Hippocampal formation (tissue), 2 donors: ENCODE results near the gene PLCH2.

Source experiments
- DNase-seq, 2 donors: peaks; one replicate each; lab custom pipeline; 2025; lab: John Stamatoyannopoulos, UW

The PLCH2 gene

DNA sequence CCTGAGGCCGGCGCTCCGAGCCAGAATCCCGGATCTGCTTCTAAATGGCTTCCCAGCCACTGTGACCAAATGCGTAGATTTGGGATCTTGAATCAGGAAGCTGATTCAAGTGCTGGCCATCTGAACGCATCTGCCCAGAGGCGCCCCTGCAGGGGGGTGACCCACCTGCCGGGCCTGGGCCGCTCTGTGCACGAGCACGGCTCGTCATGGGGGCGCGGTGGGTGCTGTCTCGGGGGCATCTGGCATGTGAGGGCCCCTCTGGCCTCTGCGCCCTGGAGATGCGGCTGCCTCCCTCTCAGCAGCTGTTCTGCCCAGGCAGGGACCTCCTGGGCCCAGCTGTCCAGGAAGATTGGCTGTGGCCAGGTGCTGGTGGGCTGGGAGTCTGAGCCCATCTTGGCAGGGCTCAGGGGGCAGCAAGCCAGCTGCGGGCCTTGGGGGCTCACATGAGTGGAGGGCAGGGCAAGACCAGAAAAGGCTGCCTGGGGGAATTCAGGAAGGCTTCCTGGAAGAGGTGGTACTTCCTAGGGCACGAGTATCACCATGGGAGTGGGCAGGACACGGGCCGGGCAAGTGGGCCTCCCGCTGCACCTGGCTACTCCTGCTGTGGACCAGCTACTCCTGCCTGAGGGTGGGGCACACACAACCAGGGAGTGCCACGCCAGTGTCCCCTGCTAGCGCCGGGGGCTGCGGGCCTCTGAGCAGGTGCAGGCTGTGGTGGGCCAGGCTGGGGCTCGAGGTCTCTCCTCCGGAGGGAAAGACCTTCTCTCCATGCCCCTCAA lies 25.1 kb downstream of the PLCH2 start:
- DNase-seq, result no peak

DNA sequence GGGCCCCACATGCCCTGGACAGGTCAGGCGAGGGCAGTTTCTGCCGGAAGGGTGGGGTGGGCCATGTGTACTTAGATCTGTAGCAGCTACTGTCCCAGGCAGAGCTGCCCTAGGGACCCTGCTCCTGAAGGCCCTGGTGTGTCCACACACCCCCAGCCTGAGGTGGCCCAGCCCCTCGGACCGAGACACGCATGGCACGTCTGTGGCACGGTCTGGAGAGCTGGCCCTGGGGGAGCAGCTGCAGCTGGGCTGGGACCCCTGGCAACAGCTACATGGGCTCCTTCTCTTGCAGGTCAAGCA lies 25.7 kb downstream of the PLCH2 start:
- DNase-seq, result no peak

DNA sequence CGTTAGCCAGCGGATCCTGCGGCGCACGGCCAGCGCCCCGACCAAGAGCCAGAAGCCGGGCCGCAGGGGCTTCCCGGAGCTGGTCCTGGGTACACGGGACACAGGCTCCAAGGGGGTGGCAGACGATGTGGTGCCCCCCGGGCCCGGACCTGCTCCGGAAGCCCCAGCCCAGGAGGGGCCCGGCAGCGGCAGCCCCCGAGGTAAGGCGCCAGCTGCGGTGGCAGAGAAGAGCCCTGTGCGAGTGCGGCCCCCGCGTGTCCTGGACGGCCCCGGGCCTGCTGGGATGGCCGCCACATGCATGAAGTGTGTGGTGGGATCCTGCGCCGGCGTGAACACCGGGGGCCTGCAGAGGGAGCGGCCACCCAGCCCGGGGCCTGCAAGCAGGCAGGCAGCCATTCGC lies 26.1 kb downstream of the PLCH2 start:
- no peak for DNase-seq

DNA sequence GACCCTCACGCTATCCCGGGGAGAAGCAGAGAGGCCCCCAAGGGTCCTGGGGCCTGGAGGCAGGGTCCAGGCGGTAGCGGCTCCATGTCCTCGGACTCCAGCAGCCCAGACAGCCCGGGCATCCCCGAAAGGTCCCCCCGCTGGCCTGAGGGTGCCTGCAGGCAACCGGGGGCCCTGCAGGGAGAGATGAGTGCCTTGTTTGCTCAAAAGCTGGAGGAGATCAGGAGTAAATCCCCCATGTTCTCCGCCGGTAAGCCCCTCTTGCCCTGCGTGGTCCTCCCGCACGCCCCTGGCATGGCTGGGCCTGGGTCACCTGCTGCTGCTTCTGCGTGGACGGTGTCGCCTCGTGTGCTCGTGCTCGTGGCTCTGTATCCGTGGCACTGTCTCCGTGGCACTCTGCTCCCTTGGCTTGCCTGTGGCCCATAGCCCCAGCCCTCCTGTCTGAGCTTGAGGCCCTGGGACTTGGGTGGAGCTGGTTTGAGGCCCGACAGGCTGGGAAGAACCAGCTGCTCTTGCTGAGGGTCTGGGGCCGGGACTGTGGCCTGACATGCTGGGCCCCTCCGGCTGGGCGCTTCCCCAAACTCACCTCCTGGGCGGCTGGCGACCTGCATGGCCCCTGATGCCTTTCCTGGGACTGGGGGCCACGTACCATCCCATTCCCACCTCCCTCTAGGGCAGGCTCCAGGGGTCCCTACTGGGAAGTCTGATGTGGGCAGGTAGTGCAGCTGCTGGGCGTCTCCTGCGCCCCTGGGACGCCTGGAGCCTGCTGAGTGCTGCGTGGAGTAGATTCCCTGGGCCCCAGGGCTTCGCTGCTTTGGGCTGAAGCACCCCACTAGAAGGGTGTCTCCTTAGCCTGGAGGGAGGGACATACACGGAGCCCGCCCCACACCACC lies 26.8 kb downstream of the PLCH2 start:
- DNase-seq, result no peak

DNA sequence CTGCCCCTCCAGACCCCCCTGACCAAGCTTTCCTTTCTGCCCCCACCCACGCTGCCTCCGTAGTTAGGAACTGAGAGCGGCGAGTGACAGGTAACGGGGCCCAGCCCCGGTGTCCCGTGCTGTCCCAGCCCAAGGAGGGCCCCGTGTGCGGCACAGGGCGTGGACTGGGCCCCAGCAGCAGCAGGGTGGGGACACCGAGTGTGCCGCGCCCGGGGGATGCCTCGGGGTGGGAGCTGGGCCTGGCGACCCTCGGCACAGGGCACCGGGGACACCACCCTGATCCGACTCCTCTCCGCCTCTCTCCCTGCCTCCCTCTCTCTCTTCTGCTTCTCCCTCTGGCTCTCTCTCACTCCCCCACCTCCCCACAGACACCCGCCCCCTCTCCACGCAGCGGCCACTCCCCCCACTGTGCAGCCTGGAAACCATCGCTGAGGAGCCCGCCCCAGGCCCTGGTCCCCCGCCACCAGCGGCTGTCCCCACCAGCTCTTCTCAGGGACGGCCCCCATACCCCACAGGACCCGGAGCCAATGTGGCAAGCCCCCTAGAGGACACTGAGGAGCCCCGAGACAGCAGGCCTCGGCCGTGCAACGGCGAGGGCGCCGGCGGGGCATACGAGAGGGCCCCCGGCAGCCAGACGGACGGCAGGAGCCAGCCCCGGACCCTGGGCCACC lies 27.6 kb downstream of the PLCH2 start:
- DNase-seq, result no peak

DNA sequence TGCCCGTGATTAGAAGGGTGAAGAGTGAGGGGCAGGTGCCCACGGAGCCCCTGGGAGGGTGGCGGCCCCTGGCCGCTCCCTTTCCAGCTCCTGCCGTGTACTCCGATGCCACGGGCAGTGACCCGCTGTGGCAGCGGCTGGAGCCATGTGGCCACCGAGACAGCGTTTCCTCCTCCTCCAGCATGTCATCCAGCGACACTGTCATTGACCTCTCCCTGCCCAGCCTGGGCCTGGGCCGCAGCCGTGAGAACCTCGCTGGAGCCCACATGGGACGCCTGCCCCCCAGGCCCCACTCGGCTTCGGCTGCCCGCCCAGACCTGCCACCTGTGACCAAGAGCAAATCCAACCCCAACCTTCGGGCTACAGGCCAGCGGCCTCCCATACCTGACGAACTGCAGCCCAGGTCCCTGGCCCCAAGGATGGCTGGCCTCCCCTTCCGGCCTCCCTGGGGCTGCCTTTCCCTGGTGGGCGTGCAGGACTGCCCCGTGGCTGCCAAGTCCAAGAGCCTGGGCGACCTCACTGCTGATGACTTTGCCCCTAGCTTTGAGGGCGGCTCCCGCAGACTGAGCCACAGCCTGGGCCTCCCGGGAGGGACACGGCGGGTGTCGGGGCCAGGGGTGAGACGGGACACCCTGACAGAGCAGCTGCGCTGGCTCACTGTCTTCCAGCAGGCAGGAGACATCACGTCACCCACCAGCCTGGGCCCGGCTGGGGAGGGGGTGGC lies 28.3 kb downstream of the PLCH2 start:
- DNase-seq, result no peak

DNA sequence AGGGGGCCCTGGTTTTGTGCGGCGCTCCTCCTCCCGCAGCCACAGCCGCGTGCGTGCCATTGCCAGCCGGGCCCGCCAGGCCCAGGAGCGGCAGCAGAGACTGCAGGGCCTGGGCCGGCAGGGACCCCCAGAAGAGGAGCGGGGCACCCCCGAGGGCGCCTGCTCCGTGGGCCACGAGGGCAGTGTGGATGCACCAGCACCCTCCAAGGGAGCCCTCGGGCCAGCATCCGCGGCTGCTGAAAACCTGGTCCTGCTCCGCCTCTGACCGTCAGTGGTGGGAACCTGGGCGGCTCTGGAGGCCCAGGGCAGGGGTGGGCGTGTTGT lies 28.8 kb downstream of the PLCH2 start:
- DNase-seq, result no peak

DNA sequence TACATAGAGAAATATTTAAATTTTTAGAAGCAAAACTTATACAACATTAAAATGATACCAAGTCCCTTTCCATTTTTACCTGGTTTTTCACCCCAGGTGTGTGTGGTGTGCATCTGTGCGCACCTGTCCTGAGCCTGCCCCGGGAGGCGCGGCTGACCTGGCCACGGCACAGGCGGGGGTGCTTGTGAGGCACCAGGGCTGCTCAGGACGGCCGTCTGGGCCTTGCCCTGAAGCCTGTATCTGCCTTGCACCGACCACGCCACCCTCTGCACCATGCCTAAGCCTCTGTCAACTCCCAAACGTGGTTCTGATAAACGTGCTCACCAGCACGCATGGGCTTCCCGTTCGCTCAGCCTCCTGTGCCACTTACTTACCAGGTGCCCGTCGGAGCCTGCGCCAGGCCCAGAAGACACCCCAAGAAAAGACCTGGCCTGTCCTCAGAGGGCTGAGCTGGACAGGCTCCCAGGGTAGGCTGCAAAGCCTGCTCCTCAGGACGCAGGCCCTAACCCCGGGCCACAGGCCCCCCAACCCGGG lies 29.4 kb downstream of the PLCH2 start:
- no peak for DNase-seq

DNA sequence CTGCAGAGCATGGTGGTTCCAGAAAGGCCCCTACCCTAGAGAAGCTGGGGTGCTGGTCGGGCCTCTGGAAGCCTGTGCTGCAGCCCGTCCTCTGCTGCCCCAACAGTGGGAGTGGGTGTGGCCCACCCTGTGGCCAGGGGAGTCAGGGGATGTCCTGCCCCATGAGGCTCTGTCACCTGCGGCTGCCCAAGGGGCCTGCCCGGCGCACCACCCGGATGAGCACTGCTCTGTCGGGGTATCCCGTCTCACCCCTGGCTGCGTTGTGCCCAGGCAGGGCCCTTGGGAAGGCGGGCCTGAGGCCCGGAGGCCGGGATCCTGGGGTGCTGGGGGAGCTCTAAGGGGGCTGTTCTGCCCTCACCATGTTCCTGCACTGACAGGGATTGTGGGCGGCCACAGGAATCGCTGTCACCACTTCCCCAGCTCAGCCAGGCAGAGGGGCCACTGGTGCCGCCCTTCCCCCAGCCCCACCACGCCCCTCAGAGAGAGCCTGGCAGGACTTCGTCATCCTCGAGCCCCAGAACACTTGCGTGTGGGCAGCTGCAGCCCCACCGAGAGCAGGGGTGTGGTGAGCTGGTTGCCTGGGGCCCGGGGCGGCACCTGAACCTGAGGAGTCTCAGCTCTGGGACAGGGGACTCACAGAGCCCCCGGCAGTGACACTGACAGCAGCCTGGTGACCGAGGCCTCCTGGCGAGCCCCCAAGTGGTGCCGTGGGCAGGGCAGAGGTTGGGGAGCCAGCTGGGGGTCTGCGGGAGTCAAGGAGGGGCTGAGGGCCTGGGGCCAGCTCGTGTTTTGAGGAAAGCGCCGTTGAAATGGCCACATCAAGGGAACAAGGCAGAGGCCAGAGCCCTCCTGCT lies 30.1 kb downstream of the PLCH2 start:
- DNase-seq, result no peak

DNA sequence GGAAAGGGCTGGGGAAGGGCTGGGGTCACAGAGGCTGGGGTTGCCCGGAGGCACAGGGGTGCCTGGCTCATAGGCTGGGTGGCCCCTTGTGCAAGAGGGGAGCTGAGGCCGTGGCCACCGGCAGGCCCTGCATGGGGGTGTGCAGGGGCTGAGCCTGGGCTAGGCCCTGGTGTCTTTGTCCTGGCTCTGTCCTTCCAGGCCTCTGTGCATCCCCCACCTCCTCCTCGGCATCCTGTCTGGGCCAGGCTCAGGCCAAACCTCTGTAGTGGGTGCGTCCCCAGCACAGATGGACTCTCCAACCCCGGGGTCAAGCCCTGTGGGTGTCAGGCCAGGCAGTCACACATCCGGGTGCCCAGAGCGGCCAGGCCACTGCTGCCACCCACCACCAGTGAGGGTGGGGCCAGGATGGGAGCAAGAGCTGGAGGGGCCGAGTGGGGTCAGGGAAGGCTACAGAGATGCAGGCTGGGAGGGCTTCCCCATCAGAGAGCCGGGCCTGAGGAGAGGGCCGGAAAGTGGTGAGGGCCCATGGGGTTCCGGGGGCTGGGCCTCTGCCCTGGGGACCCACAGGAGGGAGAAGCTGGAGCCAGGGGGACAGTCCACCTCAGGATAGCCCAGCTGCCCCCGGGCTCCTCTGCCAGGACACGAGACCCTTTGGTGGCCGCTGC lies 30.9 kb downstream of the PLCH2 start:
- DNase-seq, result no peak

DNA sequence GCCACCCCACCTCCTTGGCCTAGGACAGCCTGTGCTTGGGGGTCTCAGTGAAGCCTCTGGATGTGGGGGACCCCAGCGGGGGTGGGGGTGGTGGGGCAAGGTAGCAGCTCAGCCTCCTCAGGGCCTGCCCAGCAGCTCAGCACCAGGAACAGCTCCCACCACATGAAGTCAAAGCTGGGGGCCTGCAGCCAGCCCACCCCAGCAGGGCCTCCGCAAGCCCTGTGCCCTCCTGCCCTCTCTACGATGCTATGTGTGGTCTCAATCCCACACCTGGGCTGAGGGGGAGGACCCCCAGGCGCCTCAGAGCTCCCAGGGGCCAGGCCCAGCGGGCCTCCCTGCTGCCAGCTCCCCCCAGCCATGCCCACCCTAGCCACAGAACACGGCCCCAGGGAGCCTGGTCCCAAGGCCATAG lies 31.7 kb downstream of the PLCH2 start:
- DNase-seq, result no peak

DNA sequence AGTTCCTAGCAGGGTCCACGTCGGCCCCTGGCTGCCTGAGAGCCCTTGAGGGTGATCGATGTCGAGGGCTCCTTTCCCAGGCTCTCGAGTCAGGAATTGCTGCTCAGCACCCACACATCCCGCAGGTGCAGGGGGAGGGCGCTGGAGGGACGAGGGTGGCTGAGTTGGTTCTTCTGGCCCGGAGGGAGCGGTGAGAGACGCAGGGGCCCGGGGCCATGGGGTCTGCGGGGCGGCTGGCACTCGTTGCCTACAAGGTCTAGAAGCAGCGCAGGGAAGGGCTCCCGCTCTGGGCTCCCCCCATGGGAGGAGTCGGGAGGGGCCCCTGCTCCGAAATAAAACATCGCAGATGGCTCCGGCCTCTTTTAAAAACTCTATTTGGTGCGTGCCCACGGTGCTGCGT lies 32.1 kb downstream of the PLCH2 start:
- no peak for DNase-seq

DNA sequence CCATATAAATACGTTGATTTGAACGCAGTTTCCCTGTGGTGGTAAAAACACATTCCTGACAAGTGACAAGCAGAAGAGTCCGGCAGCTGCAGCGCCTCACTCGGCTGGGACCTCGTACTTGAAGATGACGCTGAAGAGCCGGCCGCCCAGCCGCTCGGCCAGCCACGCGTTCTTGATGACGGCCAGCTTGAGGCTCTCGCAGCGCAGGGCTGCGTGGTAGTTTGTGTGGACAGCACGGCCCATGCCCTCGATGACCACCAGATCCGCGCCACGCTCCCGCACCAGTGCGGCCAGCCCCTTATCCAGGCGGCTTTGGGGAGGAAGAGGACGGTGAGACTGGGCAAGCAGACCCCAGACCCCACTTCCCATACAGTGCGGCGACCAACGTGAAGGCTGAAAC lies 32.7 kb downstream of the PLCH2 start:
- DNase-seq, result no peak

DNA sequence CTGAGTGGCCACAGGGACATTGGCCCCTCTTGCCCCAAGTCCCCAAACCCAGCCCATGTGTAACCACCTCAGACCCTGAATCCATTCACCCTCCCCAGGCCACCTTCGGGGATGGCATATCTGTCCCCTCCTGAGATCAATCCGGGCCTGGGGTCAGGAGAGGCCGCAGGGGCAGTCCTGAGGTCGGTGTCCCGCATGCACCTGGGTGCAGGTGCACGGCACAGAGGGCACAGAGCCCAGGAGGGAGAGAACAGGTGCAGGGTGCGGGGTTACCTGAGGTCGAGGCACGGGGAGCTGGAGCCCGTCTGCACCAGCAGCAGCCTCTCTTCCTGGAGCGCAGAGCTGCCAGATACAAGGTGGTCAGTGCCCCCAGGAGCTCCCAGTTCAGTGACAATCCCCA lies 33.5 kb downstream of the PLCH2 start:
- no peak for DNase-seq

DNA sequence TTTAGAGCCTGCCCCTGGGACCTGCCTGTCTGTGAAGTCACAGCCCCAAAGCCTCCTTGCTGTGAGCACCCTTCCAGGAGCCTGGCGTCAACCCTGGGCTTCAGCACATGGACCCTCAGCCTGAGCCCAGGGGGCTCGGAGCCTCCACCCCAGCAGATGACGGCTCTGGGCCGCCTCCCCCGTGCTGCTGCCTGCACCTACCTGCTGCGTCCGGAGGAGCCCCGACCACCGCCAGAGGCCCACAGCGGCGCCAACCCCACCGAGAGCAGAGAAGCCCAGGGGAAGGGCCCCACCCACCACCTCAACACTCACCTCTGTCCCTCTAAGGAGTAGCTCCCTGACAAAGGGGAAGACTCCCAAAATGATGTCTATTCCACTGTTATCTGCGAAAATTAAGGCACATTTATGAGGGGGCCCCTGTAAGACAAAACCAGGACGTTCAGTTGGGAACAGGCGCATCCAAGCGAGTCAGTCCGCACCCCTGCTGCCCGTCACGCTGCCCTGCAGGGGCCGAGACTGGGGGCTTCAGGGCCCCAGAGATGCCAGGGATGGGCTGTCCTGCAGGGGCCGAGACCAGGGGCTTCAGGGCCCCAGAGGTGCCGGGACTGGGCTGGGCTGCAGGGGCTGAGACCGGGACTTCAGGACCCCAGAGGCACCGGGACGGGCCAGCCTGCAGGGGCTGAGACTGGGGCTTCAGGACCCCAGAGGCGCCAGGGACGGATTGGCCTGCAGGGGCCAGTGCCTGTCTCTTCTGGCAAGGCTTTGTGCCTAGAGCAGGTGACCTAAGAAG lies 34.5 kb downstream of the PLCH2 start:
- DNase-seq, result no peak

DNA sequence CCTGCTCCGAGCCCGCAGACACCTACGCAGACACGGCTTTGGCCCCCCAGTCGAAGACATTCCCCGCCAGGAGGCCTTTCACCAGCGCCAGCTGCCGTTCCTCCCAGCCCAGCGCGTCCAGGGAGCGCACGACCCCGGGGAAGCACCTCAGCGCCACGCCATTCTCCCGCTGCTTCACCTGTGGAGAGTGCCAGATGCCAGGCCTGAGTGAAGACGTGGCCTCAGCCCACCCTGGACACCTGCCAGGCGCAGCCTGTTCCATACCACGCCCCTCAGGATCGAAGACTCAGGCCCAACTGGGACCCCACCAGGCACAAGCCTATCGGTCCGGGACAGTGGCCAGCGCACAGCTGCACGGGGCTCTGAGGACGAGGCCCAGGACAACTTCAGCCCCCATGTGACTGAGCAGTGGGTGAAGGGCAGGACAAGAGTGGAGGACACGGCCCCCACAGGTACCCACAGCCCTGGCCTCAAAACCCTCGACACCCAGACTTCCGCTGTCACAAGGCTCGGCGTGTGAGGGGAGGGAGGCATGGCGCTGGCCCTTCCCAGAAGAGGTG lies 36.9 kb downstream of the PLCH2 start:
- no peak for DNase-seq

DNA sequence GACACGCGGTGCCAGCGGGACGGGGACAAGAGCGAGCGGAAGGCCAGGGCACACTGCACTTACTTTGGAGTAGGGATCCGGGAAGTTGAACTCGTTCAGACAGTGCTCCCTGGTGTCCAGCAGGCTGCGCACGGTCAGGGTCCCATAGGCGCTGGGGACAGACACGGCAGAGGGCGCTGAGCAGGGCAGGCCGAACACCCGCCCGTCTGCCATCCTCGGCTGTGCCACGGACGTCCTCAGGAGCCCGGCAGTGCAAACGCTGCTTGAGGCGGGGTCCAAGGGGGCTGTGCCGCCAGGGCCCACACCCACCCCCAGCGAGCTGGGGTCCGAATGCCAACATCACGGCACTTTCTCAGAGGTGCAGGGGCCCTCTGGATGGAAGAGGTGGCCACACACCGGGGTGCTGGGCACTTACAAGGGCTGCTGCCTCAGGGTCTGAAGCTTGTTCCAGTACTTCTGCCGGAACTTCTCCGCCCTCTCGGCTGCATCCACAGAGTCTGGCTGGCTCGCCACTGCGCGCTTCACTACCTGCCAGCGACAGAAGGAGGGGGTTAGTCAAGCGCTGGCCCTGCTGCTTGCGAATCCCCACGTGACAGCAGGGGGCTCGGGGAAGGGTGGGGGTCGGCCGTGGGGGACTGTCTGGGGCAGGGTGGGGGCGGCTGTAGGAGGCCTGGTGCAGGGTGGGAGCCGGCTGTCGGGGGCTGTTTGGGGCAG lies 38.0 kb downstream of the PLCH2 start:
- no peak for DNase-seq

DNA sequence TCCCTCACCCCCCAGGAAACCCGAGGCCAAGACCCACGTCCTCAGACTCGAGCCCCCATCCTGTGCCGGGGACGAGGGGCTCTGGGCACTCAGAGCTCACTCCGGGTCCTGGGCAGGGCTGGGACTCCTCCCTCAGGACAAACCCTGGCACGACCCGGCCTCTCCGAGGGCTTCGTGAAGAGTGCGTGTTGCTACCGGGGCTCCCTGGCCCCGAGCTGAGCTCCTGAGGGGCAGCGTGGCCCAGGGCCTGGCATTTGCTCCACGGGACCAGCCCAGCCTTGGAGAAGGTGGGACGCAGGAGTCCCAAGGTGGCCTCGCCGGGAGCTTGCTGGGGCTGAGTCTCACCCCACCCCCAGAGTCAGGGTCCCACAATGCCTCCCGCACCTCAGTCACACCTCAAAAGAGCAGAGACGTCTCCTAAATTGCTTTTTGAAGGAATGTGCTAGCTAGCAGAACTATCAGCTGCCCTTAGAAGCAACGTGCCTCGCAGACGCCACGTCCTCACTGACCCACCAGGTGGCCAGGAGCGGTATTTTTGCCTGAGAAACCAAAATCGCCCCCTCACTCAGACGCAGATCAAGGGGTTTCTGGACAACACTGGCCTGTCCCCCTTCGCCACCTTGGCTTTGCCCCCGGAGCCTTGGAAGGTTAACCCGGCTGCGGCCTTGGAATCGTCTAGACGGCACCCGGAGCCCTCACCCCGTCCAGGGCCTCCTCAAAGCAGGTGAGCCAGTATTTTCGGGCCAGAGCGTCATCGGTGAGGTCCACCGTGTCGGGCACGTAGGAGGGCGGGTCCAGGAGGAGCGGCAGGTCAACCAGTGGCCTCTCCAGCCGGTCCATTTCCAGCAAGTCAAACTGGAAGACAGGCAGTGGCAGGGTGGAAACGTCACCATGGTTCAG lies 39.0 kb downstream of the PLCH2 start:
- no peak for DNase-seq
